ENCODE data around the gene BICD1.
A peak's percentile ranks its signal among the peaks of the same experiment; 100 is the strongest.

The BICD1 gene

GRCh38 chr12:32069071-32069470 is 37.6 kb upstream of the BICD1 start:
- Mint-ChIP-seq H3K27ac (peak overlapping the region; percentile 38 to 88 (median 85)), H3K9me3 (peaks cover 11% of the 10 kb centered on the region), H3K4me3 (no peak overlapping the region)

GRCh38 chr12:32069731-32070130 is 36.9 kb upstream of the BICD1 start:
- Mint-ChIP-seq H3K27me3 (ENCODE audit: low read depth) (no peaks in the 10 kb centered on the region), H3K27ac (peak overlapping the region; percentile 35 to 88 (median 85)), H3K9me3 (peaks cover 12% of the 10 kb centered on the region), H3K4me1 (peaks cover 18% of the 10 kb centered on the region), H3K36me3 (ENCODE audit: low read depth) (no peaks in the 10 kb centered on the region), H3K4me3 (no peak overlapping the region)
- TF ChIP-seq CTCF (IDR thresholded peaks at IDR 0.05; ENCODE audit: unreplicated experiment in 3 of 3) = no peak

More at GRCh38 chr12:32069071-32069470, 37.6 kb upstream of the BICD1 start:
- Mint-ChIP-seq H3K36me3 (ENCODE audit: low read depth) (no peaks in the 10 kb centered on the region), H3K27me3 (ENCODE audit: low read depth) (no peaks in the 10 kb centered on the region), H3K4me1 (peaks cover 18% of the 10 kb centered on the region)
- no peak for TF ChIP-seq CTCF (IDR thresholded peaks at IDR 0.05; ENCODE audit: unreplicated experiment in 3 of 3)

GRCh38 chr12:32070370-32070769 is 36.3 kb upstream of the BICD1 start:
- no peak for TF ChIP-seq CTCF (IDR thresholded peaks at IDR 0.05; ENCODE audit: unreplicated experiment in 3 of 3)
- H3K27me3 Mint-ChIP-seq (ENCODE audit: low read depth) = no peaks in the 10 kb centered on the region
- no peaks in the 10 kb centered on the region for H3K36me3 Mint-ChIP-seq (ENCODE audit: low read depth)
- H3K9me3 Mint-ChIP-seq = peaks cover 12% of the 10 kb centered on the region
- H3K27ac Mint-ChIP-seq = peak overlapping the region; percentile 35 to 88 (median 85)
- no peak overlapping the region for H3K4me3 Mint-ChIP-seq
- H3K4me1 Mint-ChIP-seq = peaks cover 18% of the 10 kb centered on the region

- H3K27me3 Mint-ChIP-seq (ENCODE audit: low read depth) = no peaks in the 10 kb centered on the region
- H3K27ac Mint-ChIP-seq = no peak overlapping the region
- peaks cover 12% of the 10 kb centered on the region for H3K4me1 Mint-ChIP-seq
- no peaks in the 10 kb centered on the region for H3K36me3 Mint-ChIP-seq (ENCODE audit: low read depth)
- H3K9me3 Mint-ChIP-seq = peaks cover 12% of the 10 kb centered on the region
- TF ChIP-seq CTCF (IDR thresholded peaks at IDR 0.05; ENCODE audit: unreplicated experiment in 3 of 3) = no peak
- no peak overlapping the region for H3K4me3 Mint-ChIP-seq
Observed at GRCh38 chr12:32072102-32072501, 34.5 kb upstream of the BICD1 start.

GRCh38 chr12:32074432-32074831 is 32.2 kb upstream of the BICD1 start:
- no peak overlapping the region for H3K27ac Mint-ChIP-seq
- no peaks in the 10 kb centered on the region for H3K36me3 Mint-ChIP-seq (ENCODE audit: low read depth)
- H3K4me1 Mint-ChIP-seq = peaks cover 7% of the 10 kb centered on the region
- no peak for TF ChIP-seq CTCF (IDR thresholded peaks at IDR 0.05; ENCODE audit: unreplicated experiment in 3 of 3)
- no peak overlapping the region for H3K4me3 Mint-ChIP-seq
- H3K27me3 Mint-ChIP-seq (ENCODE audit: low read depth) = no peaks in the 10 kb centered on the region
- peaks cover 12% of the 10 kb centered on the region for H3K9me3 Mint-ChIP-seq

- no peak overlapping the region for H3K4me3 Mint-ChIP-seq
- H3K27ac Mint-ChIP-seq = no peak overlapping the region
- H3K36me3 Mint-ChIP-seq (ENCODE audit: low read depth) = no peaks in the 10 kb centered on the region
- H3K27me3 Mint-ChIP-seq (ENCODE audit: low read depth) = no peaks in the 10 kb centered on the region
- peaks cover 12% of the 10 kb centered on the region for H3K9me3 Mint-ChIP-seq
- no peaks in the 10 kb centered on the region for H3K4me1 Mint-ChIP-seq
- no peak for TF ChIP-seq CTCF (IDR thresholded peaks at IDR 0.05; ENCODE audit: unreplicated experiment in 3 of 3)
Observed at GRCh38 chr12:32076941-32077340, 29.7 kb upstream of the BICD1 start.

All from nephron (organoid).